Tibial nerve (tissue), 4 donors: ENCODE results near the gene MAP2K6. TPM values are rescaled to one million over a fixed set of nuclear protein-coding genes. Genes with fewer than 3 reads are reported as not detected.

Source experiments
- DNase-seq, 2 donors: peaks; one replicate each; pipeline ENCODE4 v3.0.0-alpha.2; 2019; ENCODE audit warnings: low spot score in 2 of 2
- H3K27ac ChIP-seq, 4 donors: fragments of 200-600 bp; sonication (generic) in 3 of 4; one replicate each; pipeline ENCODE4 v1.5.1; 2017 to 2019; ENCODE audit warnings: mild to moderate bottlenecking in 1 of 4
- H3K27me3 ChIP-seq, 2 donors: fragments of 200-600 bp; sonication (generic) in 1 of 2; one replicate each; pipeline versions ENCODE4 v1.5.1 to v1.6.0; 2017 to 2019
- H3K36me3 ChIP-seq, 3 donors: fragments of 200-600 bp; sonication (generic); one replicate each; pipeline ENCODE4 v1.5.1; 2018 to 2019
- H3K4me1 ChIP-seq, 4 donors: fragments of 200-600 bp; sonication (generic) in 3 of 4; one replicate each; pipeline ENCODE4 v1.5.1; 2017 to 2019
- H3K4me3 ChIP-seq, 4 donors: fragments of 200-600 bp; sonication (generic) in 3 of 4; one replicate each; pipeline ENCODE4 v1.5.1; 2017 to 2019; ENCODE audit warnings: mild to moderate bottlenecking in 1 of 4, moderate library complexity in 1 of 4
- H3K9me3 ChIP-seq, 4 donors: fragments of 200-600 bp; sonication (generic) in 3 of 4; one replicate each; pipeline ENCODE4 v1.5.1; 2017 to 2019
- CTCF ChIP-seq, 5 experiments: fragments of 200-600 bp in 3 of 5; fragments of 450-650 bp in 2 of 5; sonication (generic) in 3 of 5; IDR thresholded peaks; one replicate each; pipeline ENCODE4 v1.5.1; 2016 to 2019; ENCODE audit warnings: antibody characterized with exemption in 5 of 5, mild to moderate bottlenecking in 3 of 5, moderate library complexity in 2 of 5
- EP300 ChIP-seq, 2 donors: sonication (generic); formaldehyde crosslinking; IDR thresholded peaks; one replicate each; pipeline ENCODE4 v1.6.1; 2017; ENCODE audit warnings: antibody characterized with exemption in 2 of 2, mild to moderate bottlenecking in 1 of 2
- POLR2A ChIP-seq, 2 donors: fragments of 450-650 bp; IDR thresholded peaks; one replicate each; pipeline ENCODE4 v1.6.1; 2017; ENCODE audit warnings: antibody characterized with exemption in 2 of 2, mild to moderate bottlenecking in 2 of 2, moderate library complexity in 2 of 2
- WGBS, 2 donors: methylation state at CpG; one replicate each; pipeline ENCODE4 v1.1.5; 2018; 5-methylcytosine and 5-hydroxymethylcytosine counted together
- total RNA-seq, 4 donors: library from RNA; depleted of rRNA; stranded (reverse); fragments of >200 nt; gene quantifications; one replicate each; pipeline ENCODE4 v1.1.0, GENCODE V29; 2016

The MAP2K6 gene
- total RNA-seq, 4 donors from 2014 or later = 9.8 to 30.3 (median 22.8) TPM

GRCh38 chr17:69470702-69471101 lies 56.2 kb downstream of the MAP2K6 start:
- Histone ChIP-seq H3K9me3 (no peaks in the 10 kb centered on the region), H3K27me3 (no peaks in the 10 kb centered on the region), H3K27ac (no peak overlapping the region), H3K4me3 (no peak overlapping the region), H3K4me1 (peaks cover 0 to 11% (median 1%) of the 10 kb centered on the region in 4 donors), H3K36me3 (no peaks in the 10 kb centered on the region)
- DNase-seq = no peak
- TF ChIP-seq POLR2A (IDR thresholded peaks at IDR 0.05) = no peak
- TF ChIP-seq EP300 (IDR thresholded peaks at IDR 0.05) = no peak
- TF ChIP-seq CTCF (IDR thresholded peaks at IDR 0.05) = no peak
- WGBS, 2 donors = 93 to 98% methylated on average over 2 of the region's 2 CpGs

DNA sequence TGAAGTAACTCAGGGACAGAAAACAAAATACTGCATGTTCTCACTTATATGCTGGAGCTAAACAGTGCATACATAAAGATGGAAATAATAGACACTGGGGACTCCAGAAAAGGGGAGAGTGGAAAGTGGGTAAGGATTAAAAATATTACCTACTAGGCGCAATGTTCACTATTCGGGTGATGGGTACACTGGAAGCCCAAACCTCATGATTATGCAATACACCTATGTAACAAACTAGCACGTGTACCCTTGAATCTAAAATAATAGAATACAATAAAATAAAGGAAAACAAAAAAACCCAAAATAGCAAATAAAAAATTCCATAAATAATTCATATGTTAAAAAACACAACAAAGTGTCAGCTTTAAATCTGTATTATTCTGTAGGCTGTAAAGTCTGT lies 56.9 kb downstream of the MAP2K6 start:
- Histone ChIP-seq H3K9me3 (no peaks in the 10 kb centered on the region), H3K27ac (no peak overlapping the region), H3K4me1 (peaks cover 0 to 11% (median 1%) of the 10 kb centered on the region in 4 donors), H3K36me3 (no peaks in the 10 kb centered on the region), H3K27me3 (no peaks in the 10 kb centered on the region), H3K4me3 (no peak overlapping the region)
- WGBS, 2 donors = 92 to 94% methylated on average over 3 of the region's 3 CpGs
- no peak for TF ChIP-seq EP300 (IDR thresholded peaks at IDR 0.05)
- TF ChIP-seq POLR2A (IDR thresholded peaks at IDR 0.05) = no peak
- no peak for TF ChIP-seq CTCF (IDR thresholded peaks at IDR 0.05)
- no peak for DNase-seq

GRCh38 chr17:69473841-69474831 lies 59.6 kb downstream of the MAP2K6 start:
- TF ChIP-seq POLR2A (IDR thresholded peaks at IDR 0.05) (no peak), CTCF (IDR thresholded peaks at IDR 0.05) (no peak), EP300 (IDR thresholded peaks at IDR 0.05) (no peak)
- DNase-seq = no peak
- Histone ChIP-seq H3K4me3 (no peak overlapping the region), H3K4me1 (peaks cover 0 to 11% (median 1%) of the 10 kb centered on the region in 4 donors), H3K36me3 (no peaks in the 10 kb centered on the region), H3K27me3 (no peaks in the 10 kb centered on the region), H3K9me3 (no peaks in the 10 kb centered on the region), H3K27ac (peak overlapping the region in 2 of 4 donors; percentile 30 to 59)
- WGBS, 2 donors = 63 to 67% methylated on average over 7 of the region's 7 CpGs

DNA sequence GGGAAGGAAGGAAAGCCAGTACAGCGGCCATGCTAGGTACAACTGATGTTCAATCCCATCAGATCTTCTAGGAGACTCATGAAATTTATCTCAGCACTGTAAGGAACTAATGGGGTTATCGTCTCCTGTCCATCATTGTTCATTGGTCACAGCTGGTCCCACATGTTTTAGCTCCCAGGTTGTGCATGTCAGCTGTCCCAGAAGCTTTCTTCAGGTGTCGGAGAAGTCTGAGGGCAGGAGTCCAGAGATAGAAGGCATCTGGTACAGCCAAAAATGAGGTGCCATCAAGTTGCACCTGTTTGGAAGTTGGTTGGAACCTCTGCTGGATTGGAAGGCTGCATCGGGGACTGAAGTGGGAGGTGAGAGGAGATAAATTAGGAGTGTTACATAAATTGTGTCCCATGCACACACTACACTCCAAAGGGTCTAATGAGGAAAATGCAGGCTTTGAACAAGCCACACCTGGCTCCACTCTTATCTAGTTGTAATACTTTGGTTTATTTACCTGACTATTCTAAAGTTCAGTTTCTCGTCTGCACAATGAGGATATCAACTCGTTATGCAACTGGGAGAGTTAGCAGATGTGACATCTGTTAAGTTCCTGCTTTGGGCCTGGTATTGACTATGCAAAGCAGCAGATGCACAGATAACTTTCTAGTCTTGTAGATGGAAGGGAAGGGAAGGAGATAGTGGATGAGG lies 62.9 kb downstream of the MAP2K6 start:
- no peaks in the 10 kb centered on the region for H3K36me3 ChIP-seq
- H3K4me3 ChIP-seq = no peak overlapping the region
- H3K9me3 ChIP-seq = no peaks in the 10 kb centered on the region
- DNase-seq = no peak
- H3K27me3 ChIP-seq = no peaks in the 10 kb centered on the region
- H3K27ac ChIP-seq = no peak overlapping the region
- H3K4me1 ChIP-seq = peaks cover 0 to 28% (median 1%) of the 10 kb centered on the region in 4 donors
- WGBS, 2 donors = 94% methylated on average over 6 of the region's 6 CpGs
- TF ChIP-seq CTCF (IDR thresholded peaks at IDR 0.05) = no peak
- no peak for TF ChIP-seq EP300 (IDR thresholded peaks at IDR 0.05)
- TF ChIP-seq POLR2A (IDR thresholded peaks at IDR 0.05) = no peak

- Histone ChIP-seq H3K4me1 (peaks cover 0 to 28% (median 1%) of the 10 kb centered on the region in 4 donors), H3K27ac (no peak overlapping the region), H3K9me3 (no peaks in the 10 kb centered on the region), H3K4me3 (no peak overlapping the region), H3K36me3 (no peaks in the 10 kb centered on the region), H3K27me3 (no peaks in the 10 kb centered on the region)
- WGBS, 2 donors = 96 to 97% methylated on average over 4 of the region's 4 CpGs
- no peak for DNase-seq
- TF ChIP-seq POLR2A (IDR thresholded peaks at IDR 0.05) = no peak
- no peak for TF ChIP-seq EP300 (IDR thresholded peaks at IDR 0.05)
- no peak for TF ChIP-seq CTCF (IDR thresholded peaks at IDR 0.05)
These were observed 63.4 kb downstream of the MAP2K6 start for GRCh38 chr17:69477903-69478266.
